ENCODE data around the gene TADA3.

The TADA3 gene

GRCh38 chr3:9809615-9810432 is 17.6 kb upstream of the TADA3 start, which contains the start of gene TTLL3:
Gene TTLL3 (plus strand): TSS chr3:9810262. CDS start chr3:9810662, 400 bp downstream.
- ATAC-seq, result peak; percentile 50 to 54

GRCh38 chr3:9809239-9809614 is 17.0 kb upstream of the TADA3 start:
- peak; percentile 15 to 18 for ATAC-seq

- ATAC-seq, result peak; percentile 65 to 73
These were observed 16.2 kb upstream of the TADA3 start for GRCh38 chr3:9808345-9809037.

- ATAC-seq, result no peak
These were observed 15.7 kb upstream of the TADA3 start for GRCh38 chr3:9807981-9808344.

- ATAC-seq, result no peak
These were observed 14.7 kb upstream of the TADA3 start for GRCh38 chr3:9806688-9807589.

- no peak for ATAC-seq
These were observed 13.9 kb upstream of the TADA3 start for GRCh38 chr3:9806137-9806536.

GRCh38 chr3:9804996-9805395 is 12.7 kb upstream of the TADA3 start:
- no peak for ATAC-seq

GRCh38 chr3:9803494-9803893 is 11.2 kb upstream of the TADA3 start:
- ATAC-seq, result no peak

- no peak for ATAC-seq
These were observed 8.3 kb upstream of the TADA3 start for GRCh38 chr3:9800529-9800928.

- no peak for ATAC-seq
These were observed 5.1 kb upstream of the TADA3 start for GRCh38 chr3:9797196-9797945.

GRCh38 chr3:9795207-9795606 is 2.9 kb upstream of the TADA3 start:
- no peak for ATAC-seq

GRCh38 chr3:9794400-9794799 is 2.1 kb upstream of the TADA3 start:
- no peak for ATAC-seq

- ATAC-seq, result peak; percentile 5 to 8
These were observed 998 bp upstream of the TADA3 start for GRCh38 chr3:9793161-9793781.

- no peak for ATAC-seq
These were observed 376 bp downstream of the TADA3 start for GRCh38 chr3:9791790-9792404.

- ATAC-seq, result no peak
These were observed 1.1 kb downstream of the TADA3 start for GRCh38 chr3:9791127-9791526.

- peak; percentile 63 for ATAC-seq
These were observed 4.6 kb downstream of the TADA3 start for GRCh38 chr3:9787714-9788113.

GRCh38 chr3:9786825-9787669 is 5.2 kb downstream of the TADA3 start:
- ATAC-seq, result peak; percentile 1

GRCh38 chr3:9786209-9786739 is 6.0 kb downstream of the TADA3 start:
- no peak for ATAC-seq

GRCh38 chr3:9785602-9786001 is 6.7 kb downstream of the TADA3 start:
- no peak for ATAC-seq

GRCh38 chr3:9784965-9785364 is 7.3 kb downstream of the TADA3 start:
- no peak for ATAC-seq

Data from activated CD4-positive, CD25-positive, alpha-beta regulatory T cell treated with anti-CD3 and anti-CD28 coated beads, Interleukin-2, amount 50 U/mL, for 24 hours (primary cell).